ENCODE measurements around the gene FBXO34.

The FBXO34 gene, protein sequence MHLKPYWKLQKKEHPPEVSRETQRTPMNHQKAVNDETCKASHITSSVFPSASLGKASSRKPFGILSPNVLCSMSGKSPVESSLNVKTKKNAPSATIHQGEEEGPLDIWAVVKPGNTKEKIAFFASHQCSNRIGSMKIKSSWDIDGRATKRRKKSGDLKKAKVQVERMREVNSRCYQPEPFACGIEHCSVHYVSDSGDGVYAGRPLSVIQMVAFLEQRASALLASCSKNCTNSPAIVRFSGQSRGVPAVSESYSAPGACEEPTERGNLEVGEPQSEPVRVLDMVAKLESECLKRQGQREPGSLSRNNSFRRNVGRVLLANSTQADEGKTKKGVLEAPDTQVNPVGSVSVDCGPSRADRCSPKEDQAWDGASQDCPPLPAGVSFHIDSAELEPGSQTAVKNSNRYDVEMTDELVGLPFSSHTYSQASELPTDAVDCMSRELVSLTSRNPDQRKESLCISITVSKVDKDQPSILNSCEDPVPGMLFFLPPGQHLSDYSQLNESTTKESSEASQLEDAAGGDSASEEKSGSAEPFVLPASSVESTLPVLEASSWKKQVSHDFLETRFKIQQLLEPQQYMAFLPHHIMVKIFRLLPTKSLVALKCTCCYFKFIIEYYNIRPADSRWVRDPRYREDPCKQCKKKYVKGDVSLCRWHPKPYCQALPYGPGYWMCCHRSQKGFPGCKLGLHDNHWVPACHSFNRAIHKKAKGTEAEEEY

DNA sequence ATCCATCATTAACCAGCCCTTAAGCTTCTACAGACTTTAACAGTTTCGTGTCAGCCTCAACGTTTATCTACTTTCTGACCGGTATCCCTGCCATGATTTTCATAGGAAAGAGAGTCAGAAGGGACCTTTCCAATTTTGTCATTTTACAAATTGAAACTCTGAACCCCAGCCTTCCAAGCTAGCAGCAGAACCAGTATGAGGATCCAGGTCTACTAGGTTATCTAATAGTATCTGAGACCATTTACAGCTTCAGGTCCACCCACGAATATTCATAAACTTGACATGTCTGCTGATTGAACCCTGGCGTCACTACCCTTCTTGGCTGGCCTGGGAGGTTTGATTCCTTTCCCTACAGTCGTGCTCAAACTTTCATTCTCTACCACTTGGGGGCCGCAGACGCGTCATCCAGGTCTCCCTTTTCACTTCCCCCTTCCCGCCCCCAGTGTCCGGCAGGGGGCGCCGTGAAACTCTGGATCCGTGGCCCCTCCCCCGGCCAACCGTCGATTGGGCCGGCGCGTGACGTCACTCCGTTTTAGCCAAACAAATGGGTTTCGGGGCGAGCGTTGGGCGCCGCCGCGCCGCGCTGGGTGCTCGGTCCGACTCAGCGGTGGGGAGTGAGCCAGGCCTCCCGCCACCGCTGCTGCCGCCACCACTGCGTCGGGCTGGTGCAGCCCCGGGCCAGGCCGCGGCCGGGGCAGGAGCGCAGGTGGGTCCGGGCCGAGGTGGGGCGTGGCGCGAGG lies at the start of gene FBXO34:
TSS of gene FBXO34 (plus strand) at position 590 of the 740 bp plus-strand sequence. CDS start 78,970 bp downstream, outside the sequence.
- peak; percentile 95 for DNase-seq

DNA sequence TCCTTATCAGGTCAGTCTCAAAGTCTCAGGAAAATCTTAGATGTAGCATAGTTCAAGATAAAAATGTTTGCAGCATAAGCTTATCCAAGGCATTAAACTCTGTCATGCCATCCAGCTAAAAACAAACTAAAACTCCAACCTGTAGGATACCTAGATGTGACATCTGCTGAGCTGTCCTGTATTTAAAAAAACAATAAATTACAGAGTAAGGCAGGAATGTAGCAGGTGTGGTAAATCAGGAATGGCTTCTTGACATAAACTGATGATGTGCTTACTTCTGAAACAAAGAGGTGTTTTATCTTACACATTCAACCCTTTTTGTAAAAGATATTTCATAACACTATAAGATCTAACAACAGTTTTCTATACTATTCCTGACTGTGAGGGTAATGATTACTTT lies 49.3 kb upstream of the FBXO34 start:
- no peak for DNase-seq

DNA sequence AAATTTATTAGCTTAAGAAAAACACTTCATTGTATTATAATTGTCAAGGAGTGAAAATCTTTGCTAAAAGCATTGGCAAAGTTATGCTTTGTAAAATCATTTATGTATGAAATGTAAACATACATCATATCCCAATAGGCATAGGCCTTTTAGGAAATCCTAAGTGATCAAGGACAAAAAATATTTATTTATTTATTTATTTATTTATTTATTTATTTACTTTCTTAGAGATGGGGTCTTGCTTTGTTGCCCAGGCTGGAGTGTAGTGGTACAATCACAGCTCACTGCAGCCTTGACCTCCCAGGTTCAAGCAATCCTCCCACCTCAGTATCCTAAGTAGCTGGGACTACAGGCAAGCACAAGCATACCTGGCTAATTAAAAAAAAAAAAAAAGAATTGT lies 47.9 kb upstream of the FBXO34 start:
- DNase-seq, result no peak

DNA sequence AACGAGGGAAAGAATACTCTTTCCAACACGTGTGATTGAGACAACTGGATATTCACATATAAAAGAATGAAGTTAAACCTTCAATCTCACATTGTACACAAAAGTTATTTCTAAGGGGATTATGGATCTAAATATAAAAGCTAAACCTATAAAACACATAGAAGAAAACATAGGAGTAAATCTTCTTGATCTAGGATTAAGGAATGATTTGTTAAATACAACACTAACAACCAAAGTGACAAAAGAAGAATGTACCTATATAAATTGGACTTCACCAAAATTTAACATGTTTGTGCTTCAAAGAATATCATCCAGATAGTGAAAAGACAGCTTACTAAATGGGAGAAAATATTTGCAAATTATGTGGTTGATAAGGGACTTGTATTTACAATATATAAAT lies 43.0 kb upstream of the FBXO34 start:
- no peak for DNase-seq

DNA sequence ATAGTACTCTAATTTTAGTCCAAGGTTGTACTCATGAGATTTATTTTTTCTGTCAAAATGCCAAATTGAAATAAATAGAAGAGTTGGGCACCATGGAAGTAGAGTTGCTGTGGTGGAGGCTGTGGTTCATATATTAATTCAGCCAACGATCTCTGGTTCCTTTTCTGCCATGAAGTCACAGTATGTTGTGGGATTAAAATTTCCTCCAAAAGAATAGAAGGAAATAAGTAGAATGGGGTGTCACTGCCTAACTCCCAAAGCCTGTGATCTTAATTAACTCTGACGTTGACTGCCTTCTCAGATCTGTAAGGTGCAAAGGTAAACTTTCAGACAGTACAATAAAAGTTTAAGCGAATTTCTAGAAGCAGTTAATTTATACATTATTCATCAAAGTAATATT lies 37.6 kb upstream of the FBXO34 start:
- no peak for DNase-seq

DNA sequence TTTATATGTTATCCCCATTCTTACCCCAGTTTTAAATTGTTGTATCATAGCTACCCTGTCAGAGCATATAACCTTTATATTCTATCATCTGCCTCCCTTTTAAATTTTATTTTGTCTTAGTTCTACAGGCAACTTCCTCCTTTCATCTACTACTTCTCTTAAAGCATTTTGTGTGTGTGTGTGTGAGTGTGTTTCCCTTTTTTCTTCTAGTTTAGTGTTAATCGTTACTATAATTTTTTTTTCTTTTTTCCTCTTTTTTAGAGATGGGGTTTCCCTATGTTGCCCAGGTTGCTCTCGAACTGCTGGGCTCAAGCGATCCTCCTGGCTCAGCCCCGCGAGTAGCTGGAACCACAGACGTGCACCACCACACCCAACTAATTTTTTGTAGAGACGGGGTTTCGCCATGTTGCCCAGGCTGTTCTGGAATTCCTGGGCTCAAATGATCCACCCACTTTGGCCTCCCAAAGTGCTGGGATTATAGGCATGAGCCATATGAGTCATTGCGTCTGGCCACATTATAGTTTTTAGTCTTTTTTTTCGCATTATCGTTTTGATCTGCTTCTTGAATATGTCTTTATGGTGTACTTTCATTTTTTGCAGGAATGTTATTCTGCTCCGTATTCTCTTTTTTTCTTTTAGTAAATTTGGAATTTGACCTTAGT lies 33.1 kb upstream of the FBXO34 start:
- DNase-seq, result no peak

DNA sequence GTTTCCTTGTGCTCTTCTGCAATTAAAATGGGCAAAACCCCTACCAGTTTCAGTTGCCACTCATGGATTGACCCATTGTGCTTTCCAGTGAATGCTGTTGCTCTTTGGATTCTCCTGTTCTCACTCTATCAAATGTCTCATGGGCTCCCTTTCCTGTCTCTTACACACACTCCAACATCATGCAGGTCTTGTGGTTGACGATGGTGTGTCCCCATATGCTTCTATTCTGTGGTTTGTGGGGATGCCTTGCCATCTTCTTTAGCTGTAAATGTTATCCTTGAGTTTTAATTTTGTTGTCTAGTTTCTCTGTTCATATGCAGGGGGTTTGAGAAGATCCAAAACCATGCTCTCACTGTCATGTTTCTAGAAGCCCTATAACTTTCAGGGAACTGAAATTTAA lies 31.9 kb upstream of the FBXO34 start:
- DNase-seq, result no peak

DNA sequence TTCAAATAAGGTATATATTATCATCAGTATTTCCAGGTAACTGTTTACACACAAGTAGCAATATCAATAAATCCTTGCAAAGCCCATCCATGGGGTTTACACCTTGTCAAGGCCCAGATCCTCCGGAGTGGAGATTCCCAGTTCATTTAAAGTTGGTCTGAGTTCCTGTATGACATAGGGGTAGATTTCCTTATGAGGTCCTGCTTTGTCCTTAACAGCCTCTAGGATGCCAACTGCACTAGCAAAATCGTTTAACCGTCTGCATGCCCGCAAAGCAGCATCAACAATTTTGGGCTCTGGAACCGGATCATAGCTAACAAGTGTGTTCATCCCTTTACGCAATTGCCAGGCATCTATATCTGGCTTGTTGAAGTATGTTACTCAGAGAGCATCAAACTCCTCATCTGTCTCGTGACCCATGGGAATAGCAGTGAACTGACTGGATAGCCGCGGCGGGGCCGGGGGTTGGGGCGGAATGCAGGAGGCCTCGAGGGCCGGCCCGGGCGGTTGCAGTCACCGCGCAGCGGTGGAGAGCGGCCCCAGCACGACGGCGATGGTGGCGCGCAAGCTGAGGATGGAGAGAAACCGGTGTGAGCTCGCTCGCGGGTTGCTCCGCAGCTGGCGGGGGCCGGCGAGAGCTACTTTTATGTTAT lies 30.6 kb upstream of the FBXO34 start:
- no peak for DNase-seq

DNA sequence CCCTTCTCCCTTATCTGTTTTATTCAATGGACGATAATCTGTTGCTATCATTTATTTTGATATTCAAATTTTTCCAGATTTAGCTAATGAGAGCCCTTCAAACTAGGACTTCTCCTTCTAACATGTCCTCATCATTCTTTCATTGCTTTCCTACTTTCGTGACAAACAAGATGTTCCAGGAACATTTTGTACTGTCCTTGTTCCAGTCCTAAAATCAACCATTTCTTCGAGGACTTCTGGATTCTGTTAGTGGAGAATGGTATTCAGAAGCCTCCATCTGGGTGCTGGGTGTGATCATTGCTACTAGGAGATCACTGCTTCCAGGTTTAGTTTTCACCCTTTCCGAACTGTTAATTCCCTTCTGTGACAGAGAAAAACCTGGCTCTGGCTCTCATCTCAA lies 29.5 kb upstream of the FBXO34 start:
- DNase-seq, result no peak

DNA sequence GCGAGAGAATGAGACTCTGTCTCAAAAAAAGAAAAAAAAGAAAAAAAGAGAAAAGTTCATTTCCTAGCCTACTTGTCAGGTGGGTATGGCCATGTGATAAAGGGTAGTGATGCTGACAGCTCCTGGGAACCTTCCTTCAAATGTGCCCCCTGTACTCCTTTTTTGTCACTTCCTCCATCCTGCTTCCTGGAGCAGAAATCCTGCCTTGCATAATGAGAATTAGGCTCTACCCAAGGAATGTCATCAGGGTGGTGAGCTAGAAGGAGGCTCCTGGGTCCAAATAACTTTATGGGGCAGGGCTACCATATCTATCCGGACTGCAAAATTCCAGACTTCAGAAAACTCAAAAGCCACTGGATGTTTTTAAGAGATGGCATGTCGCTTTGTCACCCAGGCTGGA lies 27.8 kb upstream of the FBXO34 start:
- DNase-seq, result no peak

DNA sequence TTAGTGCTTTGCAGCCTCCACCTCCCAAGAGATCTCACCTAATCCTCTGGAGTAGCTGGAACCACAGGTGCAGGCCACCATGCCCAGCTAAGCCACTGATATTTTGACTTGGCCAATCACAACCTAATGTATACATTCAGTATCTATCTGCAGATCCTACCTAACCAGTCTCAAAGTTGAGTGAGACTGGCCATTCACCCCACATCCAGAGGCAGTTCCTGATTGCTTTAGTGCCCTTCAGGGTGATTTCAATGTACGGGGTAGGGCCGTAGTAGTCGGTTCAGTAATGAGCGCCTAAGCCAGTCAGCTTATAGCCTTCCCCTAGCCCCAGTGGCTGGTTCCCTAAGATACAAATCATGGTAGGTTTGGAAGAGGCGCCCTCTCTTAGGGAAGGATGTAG lies 27.4 kb upstream of the FBXO34 start:
- DNase-seq, result no peak

DNA sequence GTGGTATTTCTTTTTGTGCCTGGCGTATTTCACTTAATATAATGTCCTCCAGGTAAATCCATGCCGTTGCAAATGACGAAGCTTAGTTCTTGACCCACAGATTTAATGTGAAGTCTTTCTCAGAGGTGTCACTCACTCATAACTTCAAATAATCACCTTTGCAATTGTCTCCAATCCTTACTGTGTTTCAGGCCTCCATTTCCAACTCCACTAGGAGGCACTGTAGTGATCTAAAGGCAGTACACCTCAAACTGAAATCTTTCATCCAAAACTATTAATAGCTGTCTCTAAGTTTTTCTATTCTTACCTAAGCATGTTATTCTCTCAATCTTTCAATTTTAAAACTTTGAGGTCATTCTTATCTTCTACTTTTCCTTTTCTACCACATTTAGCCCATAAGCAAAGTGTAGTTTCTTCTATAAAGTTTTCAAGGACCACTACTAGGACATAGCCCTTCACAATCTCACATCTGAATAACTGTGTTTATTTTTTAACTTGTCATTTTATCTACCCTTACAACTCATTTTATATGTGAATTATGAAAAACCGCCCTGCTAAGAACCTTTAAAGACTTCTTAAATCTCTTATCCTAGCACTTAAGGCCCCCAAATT lies 25.5 kb upstream of the FBXO34 start:
- peak; percentile 16 for DNase-seq

DNA sequence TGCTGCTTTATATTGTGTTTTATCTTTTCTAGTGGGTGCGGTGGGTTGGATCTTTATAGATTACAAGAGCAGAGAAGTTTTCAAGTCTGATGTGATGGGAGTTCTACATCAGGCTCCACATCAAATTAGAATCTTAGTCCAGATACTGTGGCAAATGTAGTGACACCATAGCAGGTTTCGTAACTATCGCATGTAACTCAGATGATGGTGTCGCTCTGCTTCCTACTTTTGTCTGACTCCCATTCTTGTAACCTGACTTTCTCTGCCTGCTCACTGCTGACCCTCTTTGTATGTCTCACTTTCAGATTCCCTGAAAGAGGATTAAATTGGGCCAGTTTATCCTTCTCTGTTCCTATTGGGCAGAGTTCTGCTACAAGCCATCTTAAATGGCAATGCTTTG lies 22.8 kb upstream of the FBXO34 start:
- no peak for DNase-seq

DNA sequence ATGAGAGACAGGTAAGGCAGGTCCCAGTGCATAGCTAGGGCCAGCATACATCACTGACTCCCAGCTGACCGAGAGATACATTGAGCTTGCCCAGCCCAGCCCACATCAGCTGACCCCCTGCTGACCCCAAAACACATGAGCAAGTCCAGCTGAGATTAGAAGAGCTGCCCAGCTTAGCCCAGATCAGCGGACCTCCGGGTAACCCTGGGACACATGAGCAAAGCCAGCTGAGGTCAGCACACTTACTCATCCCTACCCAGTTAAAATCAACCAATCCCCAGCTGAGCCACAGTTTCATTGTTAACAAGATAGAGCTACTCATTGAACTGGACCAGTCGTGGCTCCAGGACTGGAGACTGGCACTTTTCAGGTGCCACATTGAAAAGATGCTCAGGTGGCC lies 21.8 kb upstream of the FBXO34 start:
- no peak for DNase-seq

DNA sequence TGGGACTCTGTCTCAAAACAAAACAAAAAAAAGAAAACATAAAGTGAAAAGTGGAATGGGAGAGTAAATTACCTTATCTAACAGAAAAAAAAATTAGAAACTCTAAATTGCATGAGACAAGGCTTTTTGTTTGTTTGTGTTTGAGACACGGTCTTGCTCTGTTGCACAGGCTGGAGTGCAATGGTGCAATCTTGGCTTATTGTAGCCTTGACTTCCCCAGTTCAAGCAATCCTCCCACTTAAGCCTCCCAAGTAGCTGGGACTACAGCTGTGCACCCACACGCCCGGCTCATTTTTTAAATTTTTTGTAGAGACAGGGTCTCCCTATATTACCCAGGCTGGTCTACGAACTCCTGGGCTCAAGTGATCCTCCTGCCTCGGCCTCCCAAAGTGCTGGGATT lies 17.9 kb upstream of the FBXO34 start:
- DNase-seq, result no peak

DNA sequence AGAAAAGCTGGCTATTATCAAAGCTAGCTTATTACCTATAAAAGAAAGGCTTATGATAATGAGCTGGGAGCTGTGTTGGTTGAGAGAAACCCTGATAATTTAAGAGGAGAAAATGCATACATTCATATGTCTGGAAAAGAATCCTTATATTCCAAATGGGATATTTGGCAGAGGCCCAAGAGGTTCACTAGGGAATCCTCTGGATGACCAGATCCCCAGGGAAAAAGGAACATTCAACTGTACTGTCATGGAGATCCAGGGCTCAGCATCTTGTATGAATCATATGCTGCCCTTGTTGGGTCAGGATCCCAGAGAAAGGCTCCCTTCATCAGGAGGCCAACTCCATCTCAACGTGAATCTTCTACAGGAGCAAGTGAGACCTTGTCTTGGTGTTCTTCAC lies 16.6 kb upstream of the FBXO34 start:
- no peak for DNase-seq

DNA sequence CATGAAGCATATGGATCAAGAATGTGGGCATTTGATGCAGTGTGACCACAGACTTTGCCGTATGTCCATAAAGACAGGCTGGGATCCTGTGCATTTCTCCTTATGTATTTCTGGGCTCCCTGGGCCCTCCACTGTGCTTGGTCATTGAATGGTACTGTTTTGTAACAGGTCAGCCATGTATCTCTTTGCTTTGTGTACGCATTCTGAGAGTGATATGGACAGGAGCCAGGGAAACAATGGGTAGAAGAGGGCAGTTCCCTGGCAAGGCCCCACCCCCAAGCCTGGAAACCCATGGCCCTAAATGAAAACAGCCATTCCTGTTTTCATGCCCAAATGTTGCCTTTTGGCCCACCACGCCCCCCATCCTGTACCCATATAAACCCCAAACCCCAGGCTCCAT lies 15.2 kb upstream of the FBXO34 start:
- DNase-seq, result no peak

DNA sequence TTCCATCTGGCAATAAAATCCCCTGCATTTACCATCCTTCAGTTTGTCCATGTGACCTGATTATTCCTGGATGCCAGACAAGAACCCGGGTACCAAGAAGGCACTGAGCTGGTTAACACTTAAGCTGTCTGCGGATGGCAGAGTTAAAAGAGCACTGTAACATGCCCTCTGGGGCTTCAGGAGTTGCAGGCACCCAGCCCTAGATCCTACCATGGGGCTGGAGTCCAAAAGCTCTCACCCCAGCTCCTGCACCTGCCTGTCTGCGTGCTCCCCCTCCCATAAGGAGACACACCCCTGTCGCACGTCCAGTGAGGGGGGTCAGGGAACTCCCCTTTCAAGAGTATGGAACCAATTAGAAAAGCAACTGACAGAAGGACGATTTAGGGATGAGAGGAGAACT lies 14.6 kb upstream of the FBXO34 start:
- no peak for DNase-seq

DNA sequence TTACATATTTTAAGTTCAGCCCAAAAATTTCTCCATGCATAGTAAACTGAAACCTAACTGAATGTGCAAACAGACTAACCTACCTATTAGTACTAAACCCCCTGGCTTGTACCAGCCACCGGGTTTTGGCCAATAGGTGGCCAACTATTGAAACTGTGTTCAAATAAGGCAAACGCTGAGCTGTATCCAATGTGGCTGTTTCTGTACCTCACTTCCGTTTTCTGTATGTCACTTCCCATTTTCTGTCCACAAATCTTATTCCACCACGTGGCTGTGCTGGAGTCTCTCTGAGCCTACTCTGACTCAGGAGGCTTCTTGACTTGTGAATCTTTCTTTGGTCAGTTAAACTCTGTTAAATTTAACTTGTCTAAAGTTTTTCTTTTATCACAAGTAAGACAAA lies 6.0 kb upstream of the FBXO34 start:
- DNase-seq, result no peak

DNA sequence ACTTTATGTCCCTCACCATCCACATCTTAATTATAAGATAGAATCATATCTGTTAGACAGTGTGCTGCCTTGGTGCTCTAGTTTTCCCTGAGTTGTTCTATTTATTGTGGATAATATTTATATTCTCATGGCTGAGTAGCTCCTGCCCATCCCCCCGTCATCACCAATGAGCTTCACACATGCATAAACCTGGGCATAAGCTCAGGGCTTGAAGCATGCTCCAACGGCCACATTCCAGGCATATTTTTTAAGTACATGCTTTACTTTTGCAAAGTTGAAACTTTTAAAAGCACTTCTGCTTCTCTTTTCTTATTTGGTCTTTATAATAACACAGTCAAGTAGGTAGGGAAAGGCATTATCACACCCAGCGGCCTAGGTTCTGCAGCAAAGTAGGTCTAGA lies 3.4 kb upstream of the FBXO34 start:
- DNase-seq, result no peak

DNA sequence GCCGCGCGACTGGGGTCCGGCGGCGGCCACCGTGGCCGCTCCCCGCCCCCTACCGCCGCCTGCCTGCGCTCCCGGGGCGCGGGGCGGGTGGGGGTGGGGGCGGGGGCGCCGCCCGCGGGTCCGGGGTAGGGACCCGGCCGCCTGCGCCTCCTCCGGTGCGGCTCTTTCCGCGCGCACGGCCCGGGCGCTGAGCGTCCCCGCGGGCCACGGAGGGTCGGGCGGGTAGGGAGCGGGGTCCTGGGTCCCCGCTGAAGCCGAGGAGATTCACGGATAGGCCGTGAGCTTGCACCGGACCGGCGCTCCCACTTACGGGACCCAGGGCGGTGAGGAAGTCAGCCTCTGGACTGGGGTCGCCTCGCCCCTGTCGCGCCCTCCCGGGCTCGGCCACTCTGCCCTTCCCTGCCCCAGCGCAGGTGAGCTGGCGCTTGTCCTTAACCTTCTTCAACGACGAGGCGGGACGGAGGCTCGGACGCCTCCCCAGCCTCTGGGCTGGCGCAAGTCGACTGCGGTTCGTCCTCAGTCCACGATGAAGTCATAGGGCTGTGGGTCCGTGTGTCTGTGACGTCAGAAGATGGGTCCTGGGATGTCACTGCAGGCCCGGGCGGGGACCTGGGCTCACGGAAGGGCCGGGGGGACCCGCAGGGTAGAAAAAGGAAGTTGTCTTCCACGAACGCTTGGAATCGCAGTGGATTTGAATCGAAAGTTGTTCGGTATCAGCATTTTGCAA lies 514 bp downstream of the FBXO34 start:
- peak; percentile 49 for DNase-seq

DNA sequence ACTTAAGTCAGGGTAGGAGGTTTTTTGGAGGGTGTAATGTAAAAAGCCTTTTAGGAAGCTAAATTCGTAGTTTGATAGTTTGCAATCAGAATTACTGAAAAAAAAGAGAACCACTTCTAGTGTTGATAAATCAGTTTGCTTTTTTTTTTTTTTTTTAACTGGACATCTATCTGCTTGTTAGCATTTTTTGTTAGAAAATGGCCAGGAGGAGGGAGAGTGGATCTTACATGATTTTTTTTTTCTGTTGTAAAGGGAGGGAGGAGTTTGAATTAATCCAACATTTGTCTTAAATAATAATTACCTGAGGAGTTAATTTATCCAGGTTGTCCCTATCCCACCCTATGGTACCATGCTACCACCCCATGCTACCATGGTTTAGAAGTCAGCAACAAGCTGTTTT lies 1.2 kb downstream of the FBXO34 start:
- no peak for DNase-seq
